ENCODE measurements around the gene C13orf46. TPM values are rescaled to one million over a fixed set of nuclear protein-coding genes. Genes with fewer than 3 reads are reported as not detected.

C13orf46 gene
- 0.05 to 0.27 TPM (median 0.14 TPM) in 5 replicates for total RNA-seq (2022; extraction: Qiagen RNA extraction; ENCODE audit: low read depth)

DNA sequence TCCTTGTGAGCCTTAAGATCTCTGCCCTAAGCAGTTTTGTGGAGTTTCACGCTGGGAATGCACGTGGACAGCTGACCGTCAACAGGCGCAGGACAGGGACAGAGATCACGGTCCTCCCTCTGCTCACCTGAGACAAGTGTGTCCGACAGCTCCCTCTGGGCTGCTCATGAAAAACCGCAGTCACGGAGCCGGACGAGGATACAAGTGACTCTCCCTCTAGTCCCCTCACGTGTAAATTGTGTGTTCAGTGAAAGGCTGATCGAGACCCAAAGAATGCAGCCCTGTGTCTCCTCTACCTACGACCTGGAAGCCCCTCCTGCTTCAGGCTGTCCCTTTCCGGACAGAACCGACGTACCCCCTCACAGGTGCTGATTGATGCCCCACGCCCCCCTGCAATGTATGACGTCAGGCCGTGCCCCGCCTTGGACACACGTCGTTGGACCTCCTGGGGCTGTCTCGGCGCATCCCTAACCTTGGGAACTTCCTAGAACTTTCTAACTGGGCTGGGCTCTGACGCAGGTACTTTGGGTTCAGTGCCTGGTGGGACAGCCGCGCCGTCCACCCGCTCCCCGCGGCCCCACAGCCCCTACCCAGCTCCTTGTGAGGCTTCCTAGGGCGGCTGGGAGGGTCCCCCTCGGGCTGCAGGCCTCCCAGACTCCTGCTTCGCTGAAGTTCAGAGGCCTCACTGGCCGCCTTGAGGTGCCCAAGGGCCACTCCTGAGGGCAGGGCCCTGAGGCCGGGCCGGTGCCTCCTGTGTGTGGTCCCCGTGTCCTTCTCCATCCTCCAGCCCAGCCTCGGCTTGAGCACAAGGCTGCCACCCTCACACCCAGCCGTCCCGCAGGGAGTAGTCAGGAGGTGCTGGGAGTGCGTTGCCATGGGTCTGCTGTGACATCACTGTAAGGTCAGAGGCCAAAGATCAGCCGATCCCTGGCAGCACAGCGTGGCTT, at the start of gene C13orf46:
Gene C13orf46, minus strand, starts transcription at position 859 of the 947 bp plus-strand sequence. Its CDS starts 79 bp downstream, at position 780.

Other genes starting within 250 kb of the C13orf46 start
- 0.56 to 1.0 TPM (median 0.85 TPM) in 5 replicates for gene TMEM255B, start 214.8 kb downstream of the C13orf46 start, total RNA-seq (2022; extraction: Qiagen RNA extraction; ENCODE audit: low read depth)
- 5.9 to 8.2 TPM (median 6.9 TPM) in 5 replicates for gene GAS6, start 110.0 kb downstream of the C13orf46 start, total RNA-seq (2022; extraction: Qiagen RNA extraction; ENCODE audit: low read depth)
- gene RASA3, start 158.5 kb upstream of the C13orf46 start, total RNA-seq (2022; extraction: Qiagen RNA extraction; ENCODE audit: low read depth) = 10.2 to 14.4 TPM (median 13.8 TPM) in 5 replicates
- not detected in 5 replicates for gene CFAP97D2, start 205.2 kb upstream of the C13orf46 start, total RNA-seq (2022; extraction: Qiagen RNA extraction; ENCODE audit: low read depth)

Data from A549 treated with RU486 at 1 μM for 4 hours (cell line).